ENCODE measurements around the gene RASIP1.
"Not testable (repeated sequence)": the region's sequence is repeated elsewhere in the genome, so short reads cannot be mapped to it uniquely, and the experiment has no call there.

RASIP1 gene

DNA sequence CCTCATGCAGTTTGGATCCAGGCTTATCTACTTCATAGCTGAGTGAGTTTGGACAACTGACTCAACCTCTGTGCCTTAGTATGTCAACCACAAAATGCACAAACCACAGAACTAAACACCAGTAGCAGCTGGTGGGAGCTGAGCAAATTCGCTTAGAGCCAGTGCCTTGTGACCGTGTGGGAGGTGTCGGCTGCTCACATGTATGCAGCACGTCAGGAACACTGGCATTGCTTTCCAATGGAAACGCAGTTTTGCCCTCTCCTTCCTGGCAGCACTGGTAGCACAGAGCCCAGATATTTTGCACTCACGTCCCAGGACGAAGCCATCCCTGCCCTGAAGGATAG lies 59.3 kb downstream of the RASIP1 start:
- Histone ChIP-seq H3K27ac (no peak overlapping the region), H3K27me3 (replicated peaks) (no peaks in the 10 kb centered on the region), H3K36me3 (replicated peaks) (no peaks in the 10 kb centered on the region), H3K4me3 (ENCODE audit: low read depth, low read length) (no peak overlapping the region)
- peak; percentile 81 for DNase-seq
- TF ChIP-seq, protein P1, sequence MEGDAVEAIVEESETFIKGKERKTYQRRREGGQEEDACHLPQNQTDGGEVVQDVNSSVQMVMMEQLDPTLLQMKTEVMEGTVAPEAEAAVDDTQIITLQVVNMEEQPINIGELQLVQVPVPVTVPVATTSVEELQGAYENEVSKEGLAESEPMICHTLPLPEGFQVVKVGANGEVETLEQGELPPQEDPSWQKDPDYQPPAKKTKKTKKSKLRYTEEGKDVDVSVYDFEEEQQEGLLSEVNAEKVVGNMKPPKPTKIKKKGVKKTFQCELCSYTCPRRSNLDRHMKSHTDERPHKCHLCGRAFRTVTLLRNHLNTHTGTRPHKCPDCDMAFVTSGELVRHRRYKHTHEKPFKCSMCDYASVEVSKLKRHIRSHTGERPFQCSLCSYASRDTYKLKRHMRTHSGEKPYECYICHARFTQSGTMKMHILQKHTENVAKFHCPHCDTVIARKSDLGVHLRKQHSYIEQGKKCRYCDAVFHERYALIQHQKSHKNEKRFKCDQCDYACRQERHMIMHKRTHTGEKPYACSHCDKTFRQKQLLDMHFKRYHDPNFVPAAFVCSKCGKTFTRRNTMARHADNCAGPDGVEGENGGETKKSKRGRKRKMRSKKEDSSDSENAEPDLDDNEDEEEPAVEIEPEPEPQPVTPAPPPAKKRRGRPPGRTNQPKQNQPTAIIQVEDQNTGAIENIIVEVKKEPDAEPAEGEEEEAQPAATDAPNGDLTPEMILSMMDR (IDR thresholded peaks at IDR 0.05; ENCODE audit: low read depth, low read length, missing control alignments): no peak
- in situ Hi-C loops (cut with HindIII; ENCODE audit: low pct_ligation_motif_present, low sequenced_read_pairs): no loop called here

DNA sequence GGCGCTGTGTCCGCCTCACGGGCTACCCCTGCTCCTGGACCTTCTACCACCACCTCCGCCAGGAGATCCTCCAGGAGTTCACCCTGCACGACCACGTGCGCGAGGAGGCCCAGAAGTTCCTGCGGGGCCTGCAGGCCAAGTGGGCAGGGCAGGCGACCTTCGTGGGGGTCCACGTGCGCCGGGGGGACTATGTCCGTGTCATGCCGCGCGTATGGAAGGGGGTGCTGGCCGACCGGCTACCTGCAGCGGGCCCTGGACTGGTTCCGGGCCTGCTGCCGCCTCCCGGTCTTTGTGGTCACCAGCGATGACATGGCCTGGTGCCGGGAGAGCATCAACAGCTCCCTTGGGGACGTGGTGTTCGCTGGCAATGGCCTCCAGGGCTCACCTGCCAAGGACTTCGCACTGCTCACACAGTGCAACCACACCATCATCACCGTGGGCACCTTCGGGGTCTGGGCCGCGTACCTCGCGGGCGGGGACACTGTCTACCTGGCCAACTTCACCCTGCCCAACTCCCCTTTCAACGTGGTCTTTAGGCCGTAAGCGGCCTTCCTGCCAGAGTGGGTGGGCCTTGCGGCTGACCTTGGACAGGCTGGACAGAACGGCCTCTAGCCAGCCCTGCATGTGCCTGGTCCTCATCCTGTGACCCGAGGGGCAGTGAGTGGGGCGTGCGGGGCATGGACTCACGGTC lies 59.8 kb downstream of the RASIP1 start:
- TF ChIP-seq, protein P1 (IDR thresholded peaks at IDR 0.05; ENCODE audit: low read depth, low read length, missing control alignments): no peak
- in situ Hi-C loops (cut with HindIII; ENCODE audit: low pct_ligation_motif_present, low sequenced_read_pairs): no loop called here
- Histone ChIP-seq H3K36me3 (replicated peaks) (no peaks in the 10 kb centered on the region), H3K27me3 (replicated peaks) (no peaks in the 10 kb centered on the region), H3K4me3 (ENCODE audit: low read depth, low read length) (no peak overlapping the region), H3K27ac (no peak overlapping the region)
- DNase-seq: no peak

- DNase-seq; H3K36me3 ChIP-seq (replicated peaks); in situ Hi-C loops (cut with HindIII; ENCODE audit: low pct_ligation_motif_present, low sequenced_read_pairs); H3K27me3 ChIP-seq (replicated peaks); H3K27ac ChIP-seq; H3K4me3 ChIP-seq (ENCODE audit: low read depth, low read length): not testable (repeated sequence)
Observed at GRCh38 chr19:48680006-48680405, 60.4 kb downstream of the RASIP1 start.

- in situ Hi-C loops (cut with HindIII; ENCODE audit: low pct_ligation_motif_present, low sequenced_read_pairs): no loop called here
- no peak overlapping the region for H3K27ac ChIP-seq
Observed at GRCh38 chr19:48678201-48678600, 62.2 kb downstream of the RASIP1 start.

DNA sequence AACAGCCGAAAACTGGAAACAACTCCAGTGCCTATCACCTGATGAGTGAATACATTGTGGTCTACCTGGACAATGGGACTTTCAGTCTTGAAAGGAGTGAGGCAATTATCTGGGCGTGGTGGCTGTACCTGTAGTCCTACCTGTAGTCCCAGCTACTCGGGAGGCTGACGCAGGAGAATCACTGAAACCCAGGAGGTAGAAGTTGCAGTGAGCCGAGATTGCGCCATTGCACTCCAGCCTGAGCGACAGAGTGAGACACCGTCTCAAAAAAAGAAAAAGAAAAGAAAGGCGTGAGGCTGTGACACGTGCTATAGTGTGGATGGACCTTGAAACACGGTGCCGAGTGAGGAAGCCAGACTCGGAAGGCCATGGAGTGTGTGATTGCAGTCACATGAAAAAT lies 63.5 kb downstream of the RASIP1 start:
- no peak overlapping the region for H3K4me3 ChIP-seq (ENCODE audit: low read depth, low read length)
- no peaks in the 10 kb centered on the region for H3K27me3 ChIP-seq (replicated peaks)
- no peaks in the 10 kb centered on the region for H3K36me3 ChIP-seq (replicated peaks)
- TF ChIP-seq, protein P1 (IDR thresholded peaks at IDR 0.05; ENCODE audit: low read depth, low read length, missing control alignments): no peak
- in situ Hi-C loops (cut with HindIII; ENCODE audit: low pct_ligation_motif_present, low sequenced_read_pairs): no loop called here
- no peak overlapping the region for H3K27ac ChIP-seq
- DNase-seq: no peak

More at GRCh38 chr19:48678201-48678600, 62.2 kb downstream of the RASIP1 start:
- TF ChIP-seq, protein P1 (IDR thresholded peaks at IDR 0.05; ENCODE audit: low read depth, low read length, missing control alignments): no peak
- Histone ChIP-seq H3K4me3 (ENCODE audit: low read depth, low read length) (no peak overlapping the region), H3K27me3 (replicated peaks) (no peaks in the 10 kb centered on the region), H3K36me3 (replicated peaks) (no peaks in the 10 kb centered on the region)
- no peak for DNase-seq

DNA sequence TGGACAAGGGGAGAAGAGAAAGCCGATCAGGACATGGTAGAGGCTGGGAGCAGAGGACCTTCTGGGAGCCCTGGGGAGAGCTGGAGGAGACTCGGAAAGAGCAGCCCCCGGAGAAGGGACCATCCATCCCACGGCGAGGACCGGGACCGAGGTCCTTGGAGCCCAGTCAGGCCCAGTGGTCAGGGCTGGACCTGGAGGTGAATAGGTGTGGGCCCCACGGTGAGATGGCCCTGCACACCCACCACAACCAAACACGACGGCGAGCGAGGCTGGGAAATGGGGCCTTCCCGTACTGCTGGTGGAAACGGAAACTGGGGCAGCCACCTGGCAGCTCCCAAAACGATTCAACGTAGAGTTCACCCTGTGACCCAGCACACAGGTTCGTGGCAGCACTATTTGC lies 63.9 kb downstream of the RASIP1 start:
- in situ Hi-C loops (cut with HindIII; ENCODE audit: low pct_ligation_motif_present, low sequenced_read_pairs): no loop called here

More for the DNA sequence above, 63.9 kb downstream of the RASIP1 start:
- H3K27ac ChIP-seq: no peak overlapping the region
- TF ChIP-seq, protein P1 (IDR thresholded peaks at IDR 0.05; ENCODE audit: low read depth, low read length, missing control alignments): no peak
- H3K36me3 ChIP-seq (replicated peaks): no peaks in the 10 kb centered on the region
- H3K27me3 ChIP-seq (replicated peaks): no peaks in the 10 kb centered on the region
- no peak overlapping the region for H3K4me3 ChIP-seq (ENCODE audit: low read depth, low read length)
- DNase-seq: no peak

All from brain microvascular endothelial cell (primary cell).